HepG2 (cell line): Measurements from ENCODE around the gene SMCO4. TPM values are rescaled to one million over a fixed set of nuclear protein-coding genes. Genes with fewer than 3 reads are reported as not detected.

Source experiments
- BHLHE40 ChIP-seq: IDR thresholded peaks from 2 replicates; pipeline ENCODE4 v1.6.1; 2011; ENCODE audit warnings: low read length, improper control_type of control experiment
- CCDC6 ChIP-seq: sonication (generic); formaldehyde crosslinking; IDR thresholded peaks from 2 replicates; pipeline ENCODE4 v1.8.1; 2022; ENCODE audit warnings: mild to moderate bottlenecking, missing genetic modification reagents, moderate library complexity
- FOXM1 ChIP-seq: sonication (generic); formaldehyde crosslinking; IDR thresholded peaks from 2 replicates; pipeline ENCODE4 v1.5.0; 2020; ENCODE audit warnings: missing genetic modification reagents
- GATAD1 ChIP-seq: IDR thresholded peaks from 2 replicates; pipeline ENCODE4 v1.6.1; 2016; ENCODE audit warnings: missing genetic modification reagents, missing compliant biosample characterization
- MED8 ChIP-seq: sonication (generic); formaldehyde crosslinking; IDR thresholded peaks from 2 replicates; pipeline ENCODE4 v1.8.1; 2023; ENCODE audit warnings: mild to moderate bottlenecking, missing genetic modification reagents; ENCODE audit not compliant: insufficient replicate concordance
- NCOA1 ChIP-seq: sonication (generic); formaldehyde crosslinking; IDR thresholded peaks from 2 replicates; pipeline ENCODE4 v1.9.0; 2021; ENCODE audit warnings: missing genetic modification reagents
- NFRKB ChIP-seq: fragments of 450-650 bp; IDR thresholded peaks from 2 replicates; pipeline ENCODE4 v1.6.1; 2017
- NPAS2 ChIP-seq: sonication (generic); formaldehyde crosslinking; IDR thresholded peaks from 2 replicates; pipeline ENCODE4 v1.8.0; 2022; ENCODE audit warnings: mild to moderate bottlenecking, missing genetic modification reagents, borderline replicate concordance
- PHF20 ChIP-seq: sonication (generic); formaldehyde crosslinking; IDR thresholded peaks from 2 replicates; pipeline ENCODE4 v1.5.0; 2020; ENCODE audit warnings: mild to moderate bottlenecking, missing genetic modification reagents
- POLR2AphosphoS5 ChIP-seq: IDR thresholded peaks from 2 replicates; pipeline ENCODE4 v1.6.1; 2012; ENCODE audit warnings: low read depth, low read length
- PRPF4 ChIP-seq: fragments of 200-400 bp; formaldehyde crosslinking; IDR thresholded peaks from 2 replicates; pipeline ENCODE4 v1.6.1; 2016; ENCODE audit warnings: low read length, low read depth; ENCODE audit not compliant: poor library complexity, severe bottlenecking
- RXRB ChIP-seq: IDR thresholded peaks from 2 replicates; pipeline ENCODE4 v1.6.1; 2016; ENCODE audit warnings: borderline replicate concordance, missing genetic modification reagents, missing compliant biosample characterization
- SMYD3 ChIP-seq: sonication (generic); formaldehyde crosslinking; IDR thresholded peaks from 2 replicates; pipeline ENCODE4 v1.8.1; 2023; ENCODE audit warnings: mild to moderate bottlenecking, missing genetic modification reagents
- TBX2 ChIP-seq: sonication (generic); formaldehyde crosslinking; IDR thresholded peaks from 2 replicates; pipeline ENCODE4 v1.5.0; 2020; ENCODE audit warnings: missing genetic modification reagents, mild to moderate bottlenecking, borderline replicate concordance
- ZFP37 ChIP-seq: sonication (generic); formaldehyde crosslinking; IDR thresholded peaks from 2 replicates; pipeline ENCODE4 v1.4.0; 2020; ENCODE audit warnings: missing genetic modification reagents, borderline replicate concordance
- ZFP90 ChIP-seq: sonication (generic); formaldehyde crosslinking; IDR thresholded peaks from 2 replicates; pipeline ENCODE4 v1.8.0; 2022; ENCODE audit warnings: missing genetic modification reagents, mild to moderate bottlenecking, inconsistent platforms, borderline replicate concordance
- ZNF230 ChIP-seq: sonication (generic); formaldehyde crosslinking; IDR thresholded peaks from 2 replicates; pipeline ENCODE4 v1.4.0; 2020; ENCODE audit warnings: mild to moderate bottlenecking, missing genetic modification reagents
- ZNF24 ChIP-seq: fragments of 450-650 bp; IDR thresholded peaks from 2 replicates; pipeline ENCODE4 v1.6.1; 2017; ENCODE audit warnings: antibody characterized with exemption, mild to moderate bottlenecking
- ZNF451 ChIP-seq: sonication (generic); formaldehyde crosslinking; IDR thresholded peaks from 2 replicates; pipeline ENCODE4 v1.5.0; 2020; ENCODE audit warnings: mild to moderate bottlenecking, missing genetic modification reagents
- ZNF530 ChIP-seq: sonication (generic); formaldehyde crosslinking; IDR thresholded peaks from 2 replicates; pipeline ENCODE4 v1.5.0; 2020; ENCODE audit warnings: low read depth, mild to moderate bottlenecking, missing genetic modification reagents
- ZNF562 ChIP-seq: sonication (generic); formaldehyde crosslinking; IDR thresholded peaks from 2 replicates; pipeline ENCODE4 v1.8.0; 2022; ENCODE audit warnings: missing genetic modification reagents, borderline replicate concordance
- ZNF605 ChIP-seq: sonication (generic); formaldehyde crosslinking; IDR thresholded peaks from 2 replicates; pipeline ENCODE4 v1.8.0; 2022; ENCODE audit warnings: mild to moderate bottlenecking, missing genetic modification reagents
- ZNF678 ChIP-seq: sonication (generic); formaldehyde crosslinking; IDR thresholded peaks from 2 replicates; pipeline ENCODE4 v1.4.0; 2020; ENCODE audit warnings: mild to moderate bottlenecking, missing genetic modification reagents
- ZNF709 ChIP-seq: sonication (generic); formaldehyde crosslinking; IDR thresholded peaks from 2 replicates; pipeline ENCODE4 v1.5.0; 2020; ENCODE audit warnings: mild to moderate bottlenecking, missing genetic modification reagents
- ZSCAN29 ChIP-seq: sonication (generic); formaldehyde crosslinking; conservative IDR thresholded peaks from 2 replicates; pipeline ENCODE4 v1.4.0; 2020; ENCODE audit warnings: mild to moderate bottlenecking, missing genetic modification reagents
- polyA plus RNA-seq, 8 experiments: library from polyadenylated mRNA; depleted of rRNA in 3 of 8; stranded (reverse) in 7 of 8; unstranded in 1 of 8; fragments of >200 nt; fragmentation: Illumina TruSeq in 4 of 8; extraction: Trizol in 4 of 8; gene quantifications; 2 replicates each; pipeline versions ENCODE4 v1.2.1 to v1.2.3, GENCODE V29; 2011 to 2016; ENCODE audit warnings: low read depth in 4 of 8, missing spikeins in 1 of 8, mixed read lengths in 1 of 8; ENCODE audit not compliant: insufficient read depth in 1 of 8
- total RNA-seq, 5 experiments: library from RNA; depleted of rRNA; stranded (reverse); fragments of >200 nt; fragmentation: Illumina TruSeq; extraction: Trizol; gene quantifications; 2 replicates each; pipeline ENCODE4 v1.2.3, GENCODE V29; 2016; ENCODE audit warnings: low read depth in 1 of 5
- TF ChIP-seq, protein P1 (sequence below): sonication (generic); formaldehyde crosslinking; IDR thresholded peaks from 2 replicates; pipeline ENCODE4 v1.9.0; 2021; ENCODE audit warnings: missing genetic modification reagents, borderline replicate concordance
- TF ChIP-seq, protein P2 (sequence below): IDR thresholded peaks from 2 replicates; pipeline ENCODE4 v1.6.1; 2012; ENCODE audit warnings: low read depth, low read length, improper control_type of control experiment
- TF ChIP-seq, protein P3 (sequence below): sonication (generic); formaldehyde crosslinking; IDR thresholded peaks from 2 replicates; pipeline ENCODE4 v1.5.0; 2020; ENCODE audit warnings: missing genetic modification reagents, mild to moderate bottlenecking, borderline replicate concordance

SMCO4 gene
- total and polyA plus RNA-seq, 2 of the 13 experiments (the other 11 are each of a cell fraction or from before 2014, with no cell fraction given), result 10.6 to 28.5 TPM

DNA sequence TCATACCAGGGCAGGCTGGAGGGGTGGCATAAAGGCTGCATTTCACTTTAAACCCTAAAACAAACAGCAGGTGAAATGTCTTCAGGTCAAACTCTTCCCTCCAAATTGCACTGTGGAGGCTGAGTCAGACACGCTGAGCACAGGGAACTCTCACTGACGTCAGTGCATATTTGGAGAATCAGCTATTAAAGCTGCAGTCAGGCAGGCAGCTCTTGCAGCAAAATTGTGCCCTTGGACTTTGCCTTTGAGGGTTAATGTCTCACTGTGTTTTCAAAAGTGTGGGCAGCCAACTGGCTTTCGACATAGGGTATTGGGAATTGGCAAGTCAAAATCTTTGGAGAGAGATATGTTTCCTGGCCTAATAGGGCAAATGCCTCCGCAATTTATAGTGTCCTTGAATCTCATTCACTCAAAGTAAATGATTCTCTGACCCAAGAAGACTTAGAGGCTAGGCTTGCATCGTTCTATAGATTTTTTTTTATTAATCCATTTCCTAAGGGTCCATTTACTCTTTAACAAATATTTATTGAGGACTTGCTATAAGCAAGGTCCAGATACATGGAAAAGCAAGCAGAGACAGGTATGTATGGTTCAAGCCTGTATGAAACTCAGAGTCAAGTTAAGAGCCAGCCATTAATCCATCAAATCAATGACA, 27.7 kb upstream of the SMCO4 start (continued):
- TF ChIP-seq TBX2 (CRISPR knock-in tag), result peak; percentile 73; the same call in 1 of the 2 replicates
- TF ChIP-seq PHF20 (CRISPR knock-in tag), result no peak
- no peak for TF ChIP-seq SMYD3 (CRISPR knock-in tag)
- no peak for TF ChIP-seq NCOA1 (CRISPR knock-in tag)
- TF ChIP-seq PRPF4, result no peak
- TF ChIP-seq, protein P1, sequence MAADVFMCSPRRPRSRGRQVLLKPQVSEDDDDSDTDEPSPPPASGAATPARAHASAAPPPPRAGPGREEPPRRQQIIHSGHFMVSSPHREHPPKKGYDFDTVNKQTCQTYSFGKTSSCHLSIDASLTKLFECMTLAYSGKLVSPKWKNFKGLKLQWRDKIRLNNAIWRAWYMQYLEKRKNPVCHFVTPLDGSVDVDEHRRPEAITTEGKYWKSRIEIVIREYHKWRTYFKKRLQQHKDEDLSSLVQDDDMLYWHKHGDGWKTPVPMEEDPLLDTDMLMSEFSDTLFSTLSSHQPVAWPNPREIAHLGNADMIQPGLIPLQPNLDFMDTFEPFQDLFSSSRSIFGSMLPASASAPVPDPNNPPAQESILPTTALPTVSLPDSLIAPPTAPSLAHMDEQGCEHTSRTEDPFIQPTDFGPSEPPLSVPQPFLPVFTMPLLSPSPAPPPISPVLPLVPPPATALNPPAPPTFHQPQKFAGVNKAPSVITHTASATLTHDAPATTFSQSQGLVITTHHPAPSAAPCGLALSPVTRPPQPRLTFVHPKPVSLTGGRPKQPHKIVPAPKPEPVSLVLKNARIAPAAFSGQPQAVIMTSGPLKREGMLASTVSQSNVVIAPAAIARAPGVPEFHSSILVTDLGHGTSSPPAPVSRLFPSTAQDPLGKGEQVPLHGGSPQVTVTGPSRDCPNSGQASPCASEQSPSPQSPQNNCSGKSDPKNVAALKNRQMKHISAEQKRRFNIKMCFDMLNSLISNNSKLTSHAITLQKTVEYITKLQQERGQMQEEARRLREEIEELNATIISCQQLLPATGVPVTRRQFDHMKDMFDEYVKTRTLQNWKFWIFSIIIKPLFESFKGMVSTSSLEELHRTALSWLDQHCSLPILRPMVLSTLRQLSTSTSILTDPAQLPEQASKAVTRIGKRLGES (CRISPR knock-in tag), result no peak
- TF ChIP-seq FOXM1, result no peak
- TF ChIP-seq ZNF530 (CRISPR knock-in tag), result no peak
- TF ChIP-seq POLR2AphosphoS5, result no peak
- TF ChIP-seq NPAS2 (CRISPR knock-in tag), result no peak
- TF ChIP-seq, protein P2, sequence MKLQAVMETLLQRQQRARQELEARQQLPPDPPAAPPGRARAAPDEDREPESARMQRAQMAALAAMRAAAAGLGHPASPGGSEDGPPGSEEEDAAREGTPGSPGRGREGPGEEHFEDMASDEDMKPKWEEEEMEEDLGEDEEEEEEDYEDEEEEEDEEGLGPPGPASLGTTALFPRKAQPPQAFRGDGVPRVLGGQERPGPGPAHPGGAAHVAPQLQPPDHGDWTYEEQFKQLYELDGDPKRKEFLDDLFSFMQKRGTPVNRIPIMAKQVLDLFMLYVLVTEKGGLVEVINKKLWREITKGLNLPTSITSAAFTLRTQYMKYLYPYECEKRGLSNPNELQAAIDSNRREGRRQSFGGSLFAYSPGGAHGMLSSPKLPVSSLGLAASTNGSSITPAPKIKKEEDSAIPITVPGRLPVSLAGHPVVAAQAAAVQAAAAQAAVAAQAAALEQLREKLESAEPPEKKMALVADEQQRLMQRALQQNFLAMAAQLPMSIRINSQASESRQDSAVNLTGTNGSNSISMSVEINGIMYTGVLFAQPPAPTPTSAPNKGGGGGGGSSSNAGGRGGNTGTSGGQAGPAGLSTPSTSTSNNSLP, result peak; percentile 86; the same call in 1 of the 2 replicates
- no peak for TF ChIP-seq ZNF230
- TF ChIP-seq ZSCAN29, result no peak
- peak; percentile 57; the same call in 1 of the 2 replicates for TF ChIP-seq GATAD1 (CRISPR knock-in tag)
- TF ChIP-seq ZNF562 (CRISPR knock-in tag), result no peak
- TF ChIP-seq ZFP37 (CRISPR knock-in tag), result no peak
- TF ChIP-seq ZNF605 (CRISPR knock-in tag), result peak; percentile 56
- TF ChIP-seq BHLHE40, result no peak
- no peak for TF ChIP-seq ZNF451 (CRISPR knock-in tag)
- TF ChIP-seq, protein P3, sequence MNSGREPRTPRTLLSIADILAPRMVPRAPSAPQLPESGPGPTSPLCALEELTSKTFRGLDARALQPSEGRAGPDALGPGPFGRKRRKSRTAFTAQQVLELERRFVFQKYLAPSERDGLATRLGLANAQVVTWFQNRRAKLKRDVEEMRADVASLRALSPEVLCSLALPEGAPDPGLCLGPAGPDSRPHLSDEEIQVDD (CRISPR knock-in tag), result no peak
- TF ChIP-seq MED8 (CRISPR knock-in tag), result no peak
- TF ChIP-seq NFRKB, result no peak
- TF ChIP-seq ZFP90 (CRISPR knock-in tag), result peak; percentile 37; the same call in 1 of the 2 replicates
- TF ChIP-seq ZNF709, result no peak
- peak; percentile 52; the same call in 1 of the 2 replicates for TF ChIP-seq CCDC6 (CRISPR knock-in tag)
- TF ChIP-seq ZNF24, result no peak
- no peak for TF ChIP-seq ZNF678 (CRISPR knock-in tag)
- TF ChIP-seq RXRB, result peak; percentile 71
